Neural progenitor cell (in vitro differentiated cells): ENCODE results near the gene ST6GAL2. TPM values are rescaled to one million over a fixed set of nuclear protein-coding genes. Genes with fewer than 3 reads are reported as not detected.

Experiments
- DNase-seq: peaks from one replicate; pipeline ENCODE4 v3.0.0-alpha.2; 2016; ENCODE audit warnings: low spot score
- H2AFZ ChIP-seq: fragments of 200-600 bp; sonication (generic); replicated peaks from 2 replicates; pipeline ENCODE4 v1.6.1; 2016; ENCODE audit warnings: antibody characterized with exemption
- H3F3A ChIP-seq: fragments of 200-600 bp; sonication (generic); 2 replicates; pipeline ENCODE4 v1.6.1; 2016; ENCODE audit warnings: antibody characterized with exemption, low read depth
- H3K27ac ChIP-seq: fragments of 200-600 bp; sonication (generic); 2 replicates; pipeline ENCODE4 v1.5.1; 2016; ENCODE audit warnings: mild to moderate bottlenecking
- H3K27me3 ChIP-seq: fragments of 200-600 bp; sonication (generic); 2 replicates; pipeline ENCODE4 v1.6.1; 2016; ENCODE audit warnings: mild to moderate bottlenecking, moderate library complexity
- H3K36me3 ChIP-seq: fragments of 200-600 bp; sonication (generic); 2 replicates; pipeline ENCODE4 v1.5.1; 2016
- H3K4me1 ChIP-seq: fragments of 200-600 bp; sonication (generic); 2 replicates; pipeline ENCODE4 v1.6.1; 2016; ENCODE audit warnings: mixed run types
- H3K4me2 ChIP-seq: fragments of 200-600 bp; sonication (generic); 2 replicates; pipeline ENCODE4 v1.6.1; 2016
- H3K4me3 ChIP-seq: fragments of 200-600 bp; sonication (generic); 2 replicates; pipeline ENCODE4 v1.5.1; 2016
- H3K79me2 ChIP-seq: fragments of 200-600 bp; sonication (generic); 2 replicates; pipeline ENCODE4 v1.6.1; 2016; ENCODE audit warnings: low read depth
- H3K9ac ChIP-seq: fragments of 200-600 bp; sonication (generic); 2 replicates; pipeline ENCODE4 v1.6.1; 2016
- H3K9me3 ChIP-seq: fragments of 200-600 bp; sonication (generic); 2 replicates; pipeline ENCODE4 v1.5.1; 2016; ENCODE audit warnings: low read depth
- H4K20me1 ChIP-seq: fragments of 200-600 bp; sonication (generic); 2 replicates; pipeline ENCODE4 v1.6.1; 2016; ENCODE audit warnings: low read depth
- H3K27ac Mint-ChIP-seq: 3 replicates; pipeline ENCODE4 v1.8.0; 2021; ENCODE audit warnings: mixed read lengths
- H3K27me3 Mint-ChIP-seq: 2 replicates; pipeline ENCODE4 v1.8.0; 2022; ENCODE audit warnings: low read depth, mild to moderate bottlenecking, inconsistent platforms, moderate library complexity, mixed read lengths; ENCODE audit not compliant: insufficient read depth
- H3K36me3 Mint-ChIP-seq: 3 replicates; pipeline ENCODE4 v1.8.0; 2021; ENCODE audit warnings: mixed read lengths
- H3K4me1 Mint-ChIP-seq: 3 replicates; pipeline ENCODE4 v1.8.0; 2021; ENCODE audit warnings: mixed read lengths
- H3K4me3 Mint-ChIP-seq: 3 replicates; pipeline ENCODE4 v1.8.0; 2021; ENCODE audit warnings: mild to moderate bottlenecking, moderate library complexity, mixed read lengths
- H3K9me3 Mint-ChIP-seq: 3 replicates; pipeline ENCODE4 v1.8.0; 2020; ENCODE audit warnings: mixed read lengths
- EZH2 ChIP-seq: fragments of 200-600 bp; sonication (generic); IDR thresholded peaks from 2 replicates; pipeline ENCODE4 v1.6.1; 2017; ENCODE audit warnings: antibody characterized with exemption, mild to moderate bottlenecking, moderate library complexity
- EZH2phosphoT487 ChIP-seq: fragments of 200-600 bp; sonication (generic); IDR thresholded peaks from 2 replicates; pipeline ENCODE4 v1.6.1; 2017; ENCODE audit warnings: antibody characterized with exemption
- total RNA-seq: library from RNA; depleted of rRNA; stranded (reverse); fragments of >200 nt; gene quantifications from 2 replicates; pipeline ENCODE4 v1.2.3, GENCODE V29; 2015; ENCODE audit warnings: low replicate concordance
- TF ChIP-seq, protein P1 (sequence below): fragments of 200-600 bp; sonication (generic); IDR thresholded peaks from 2 replicates; pipeline ENCODE4 v1.5.1; 2017; ENCODE audit warnings: antibody characterized with exemption, mild to moderate bottlenecking

The ST6GAL2 gene
- total RNA-seq, 1 donor from 2014 or later: 10.1 TPM

DNA sequence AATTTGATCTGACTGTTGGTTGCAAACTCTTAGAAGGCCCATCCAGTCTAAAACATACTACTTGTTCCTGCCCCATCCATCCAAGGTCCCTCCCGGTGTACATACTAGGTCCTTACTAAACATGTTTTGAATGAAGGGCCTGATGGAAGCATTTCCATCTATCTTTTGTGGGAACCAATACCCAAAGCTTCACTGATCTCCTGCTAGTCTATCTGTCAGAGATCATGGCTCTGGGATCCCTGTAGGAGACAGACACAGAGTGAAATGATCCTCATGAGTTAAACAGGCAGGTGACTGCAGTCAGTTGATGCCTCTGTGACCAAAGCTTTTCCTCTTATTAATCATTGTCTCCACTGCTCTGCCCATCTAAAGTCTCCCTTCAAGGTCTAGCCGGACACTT lies 115.0 kb downstream of the ST6GAL2 start:
- Mint-ChIP-seq H3K4me3 (no peak overlapping the region), H3K27ac (no peak overlapping the region), H3K9me3 (peaks cover 11% of the 10 kb centered on the region), H3K4me1 (no peaks in the 10 kb centered on the region), H3K27me3 (peaks cover 2% of the 10 kb centered on the region), H3K36me3 (no peaks in the 10 kb centered on the region)
- Histone ChIP-seq H3K79me2 (no peaks in the 10 kb centered on the region), H3K27me3 (no peaks in the 10 kb centered on the region), H3K4me3 (no peak overlapping the region), H3K9ac (no peak overlapping the region), H3K27ac (no peak overlapping the region), H4K20me1 (no peaks in the 10 kb centered on the region), H3K4me2 (no peak overlapping the region), H2AFZ (no peak overlapping the region), H3K4me1 (no peaks in the 10 kb centered on the region), H3K36me3 (no peaks in the 10 kb centered on the region), H3K9me3 (no peaks in the 10 kb centered on the region), H3F3A (no peaks in the 10 kb centered on the region)
- TF ChIP-seq, protein P1, sequence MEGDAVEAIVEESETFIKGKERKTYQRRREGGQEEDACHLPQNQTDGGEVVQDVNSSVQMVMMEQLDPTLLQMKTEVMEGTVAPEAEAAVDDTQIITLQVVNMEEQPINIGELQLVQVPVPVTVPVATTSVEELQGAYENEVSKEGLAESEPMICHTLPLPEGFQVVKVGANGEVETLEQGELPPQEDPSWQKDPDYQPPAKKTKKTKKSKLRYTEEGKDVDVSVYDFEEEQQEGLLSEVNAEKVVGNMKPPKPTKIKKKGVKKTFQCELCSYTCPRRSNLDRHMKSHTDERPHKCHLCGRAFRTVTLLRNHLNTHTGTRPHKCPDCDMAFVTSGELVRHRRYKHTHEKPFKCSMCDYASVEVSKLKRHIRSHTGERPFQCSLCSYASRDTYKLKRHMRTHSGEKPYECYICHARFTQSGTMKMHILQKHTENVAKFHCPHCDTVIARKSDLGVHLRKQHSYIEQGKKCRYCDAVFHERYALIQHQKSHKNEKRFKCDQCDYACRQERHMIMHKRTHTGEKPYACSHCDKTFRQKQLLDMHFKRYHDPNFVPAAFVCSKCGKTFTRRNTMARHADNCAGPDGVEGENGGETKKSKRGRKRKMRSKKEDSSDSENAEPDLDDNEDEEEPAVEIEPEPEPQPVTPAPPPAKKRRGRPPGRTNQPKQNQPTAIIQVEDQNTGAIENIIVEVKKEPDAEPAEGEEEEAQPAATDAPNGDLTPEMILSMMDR: no peak
- no peak for TF ChIP-seq EZH2
- no peak for TF ChIP-seq EZH2phosphoT487
- no peak for DNase-seq

DNA sequence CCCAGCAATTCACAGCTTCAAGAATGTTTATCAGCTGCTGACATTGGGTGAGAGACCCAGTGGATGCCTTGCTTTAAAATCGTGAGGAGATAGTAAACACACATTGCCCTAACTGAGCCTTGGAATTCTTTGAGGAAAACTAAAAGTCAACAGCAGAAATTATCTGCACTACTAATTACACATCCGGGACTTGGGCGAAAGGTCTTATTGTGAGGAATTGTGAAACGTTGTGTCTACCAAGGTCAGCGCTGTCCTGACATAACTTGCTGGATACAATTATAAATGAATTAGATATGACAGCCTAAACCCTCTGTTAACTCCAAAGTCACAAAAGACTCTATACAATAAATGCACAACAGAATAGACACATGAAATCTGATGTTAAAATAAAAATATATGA lies 121.4 kb downstream of the ST6GAL2 start:
- H3K4me3 ChIP-seq: no peak overlapping the region
- H3K27ac Mint-ChIP-seq: no peak overlapping the region

DNA sequence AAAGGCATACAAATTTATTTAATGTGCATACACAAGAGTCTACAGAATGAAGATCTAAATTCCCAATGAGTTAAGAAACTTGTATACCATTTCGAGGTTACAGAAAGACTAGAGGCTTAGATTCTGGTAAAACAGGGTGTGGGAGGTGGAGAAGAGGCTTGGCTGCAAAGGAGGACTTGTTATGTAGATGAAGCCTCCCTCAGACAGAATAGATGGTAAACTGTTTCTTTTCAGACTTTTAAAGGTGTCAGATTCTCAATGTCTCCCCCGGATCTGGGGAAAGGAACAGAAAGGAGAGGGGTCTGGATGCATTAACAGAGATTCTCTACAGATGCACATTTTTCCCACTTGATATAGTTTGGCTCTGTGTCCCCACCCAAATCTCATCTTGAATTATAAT lies 126.0 kb downstream of the ST6GAL2 start:
- Histone ChIP-seq H3K79me2 (no peaks in the 10 kb centered on the region), H3K4me2 (no peak overlapping the region), H4K20me1 (no peaks in the 10 kb centered on the region), H3K4me3 (no peak overlapping the region), H3K27ac (no peak overlapping the region), H2AFZ (no peak overlapping the region), H3F3A (no peaks in the 10 kb centered on the region), H3K36me3 (no peaks in the 10 kb centered on the region), H3K9me3 (no peaks in the 10 kb centered on the region), H3K4me1 (no peaks in the 10 kb centered on the region), H3K9ac (no peak overlapping the region), H3K27me3 (no peaks in the 10 kb centered on the region)
- DNase-seq: no peak
- H3K9me3 Mint-ChIP-seq: peaks cover 11% of the 10 kb centered on the region
- H3K27ac Mint-ChIP-seq: no peak overlapping the region
- H3K4me3 Mint-ChIP-seq: no peak overlapping the region
- peaks cover 15% of the 10 kb centered on the region for H3K4me1 Mint-ChIP-seq
- peaks cover 5% of the 10 kb centered on the region for H3K27me3 Mint-ChIP-seq
- no peaks in the 10 kb centered on the region for H3K36me3 Mint-ChIP-seq
- no peak for TF ChIP-seq EZH2phosphoT487
- TF ChIP-seq, protein P1: no peak
- no peak for TF ChIP-seq EZH2

More for the DNA sequence above, 121.4 kb downstream of the ST6GAL2 start:
- Mint-ChIP-seq H3K9me3 (peaks cover 13% of the 10 kb centered on the region), H3K27me3 (peaks cover 4% of the 10 kb centered on the region), H3K4me3 (no peak overlapping the region), H3K4me1 (peaks cover 8% of the 10 kb centered on the region), H3K36me3 (no peaks in the 10 kb centered on the region)
- H3K27ac ChIP-seq: no peak overlapping the region
- no peak overlapping the region for H3K4me2 ChIP-seq
- no peaks in the 10 kb centered on the region for H3F3A ChIP-seq
- no peaks in the 10 kb centered on the region for H3K36me3 ChIP-seq
- TF ChIP-seq, protein P1: no peak
- no peak for TF ChIP-seq EZH2
- no peak for TF ChIP-seq EZH2phosphoT487
- H3K4me1 ChIP-seq: no peaks in the 10 kb centered on the region
- no peak for DNase-seq
- H3K27me3 ChIP-seq: no peaks in the 10 kb centered on the region
- H2AFZ ChIP-seq: no peak overlapping the region
- H3K79me2 ChIP-seq: no peaks in the 10 kb centered on the region
- no peaks in the 10 kb centered on the region for H4K20me1 ChIP-seq
- no peak overlapping the region for H3K9ac ChIP-seq
- H3K9me3 ChIP-seq: no peaks in the 10 kb centered on the region
